ENCODE data around the gene NCAM1. TPM values are rescaled to one million over a fixed set of nuclear protein-coding genes. Genes with fewer than 3 reads are reported as not detected.

Gene NCAM1
- total and polyA plus RNA-seq, 9 of the 15 experiments (the other 6 are each of a cell fraction or from before 2014, with no cell fraction given), result 0.09 to 0.23 TPM; not detected in 7

GRCh38 chr11:113178381-113179070 is 217.3 kb downstream of the NCAM1 start:
- POLR2A ChIA-PET, result no interaction called here
- H3K4me2 ChIP-seq (ENCODE audit: insufficient read depth, low read length), result no peak overlapping the region
- H3K4me3 ChIP-seq, result no peak overlapping the region
- TF ChIP-seq, protein P1, sequence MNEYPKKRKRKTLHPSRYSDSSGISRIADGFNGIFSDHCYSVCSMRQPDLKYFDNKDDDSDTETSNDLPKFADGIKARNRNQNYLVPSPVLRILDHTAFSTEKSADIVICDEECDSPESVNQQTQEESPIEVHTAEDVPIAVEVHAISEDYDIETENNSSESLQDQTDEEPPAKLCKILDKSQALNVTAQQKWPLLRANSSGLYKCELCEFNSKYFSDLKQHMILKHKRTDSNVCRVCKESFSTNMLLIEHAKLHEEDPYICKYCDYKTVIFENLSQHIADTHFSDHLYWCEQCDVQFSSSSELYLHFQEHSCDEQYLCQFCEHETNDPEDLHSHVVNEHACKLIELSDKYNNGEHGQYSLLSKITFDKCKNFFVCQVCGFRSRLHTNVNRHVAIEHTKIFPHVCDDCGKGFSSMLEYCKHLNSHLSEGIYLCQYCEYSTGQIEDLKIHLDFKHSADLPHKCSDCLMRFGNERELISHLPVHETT (CRISPR knock-in tag; conservative IDR thresholded peaks at IDR 0.05 in 1 of 2, IDR thresholded peaks at IDR 0.05 in 1 of 2), result no peak
- TF ChIP-seq HLTF (IDR thresholded peaks at IDR 0.05) (no peak), ATF6 (CRISPR knock-in tag; IDR thresholded peaks at IDR 0.05) (no peak), USF2 (CRISPR knock-in tag; IDR thresholded peaks at IDR 0.05) (no peak), TAF7 (tag; IDR thresholded peaks at IDR 0.05) (no peak), HMGN3 (IDR thresholded peaks at IDR 0.05; ENCODE audit: borderline replicate concordance, extremely low read depth, insufficient read length, low read depth, low read length) (no peak), ZNF239 (CRISPR knock-in tag; IDR thresholded peaks at IDR 0.05) (no peak), SMAD4 (CRISPR knock-in tag; conservative IDR thresholded peaks at IDR 0.05) (no peak), POLR2H (tag; IDR thresholded peaks at IDR 0.05; ENCODE audit: low read depth) (no peak), CREM (IDR thresholded peaks at IDR 0.05; ENCODE audit: low read depth) (no peak), RBM22 (IDR thresholded peaks at IDR 0.05; ENCODE audit: low read depth, low read length, poor library complexity, severe bottlenecking) (no peak), SETDB1 (IDR thresholded peaks at IDR 0.05; ENCODE audit: low read length) (no peak), CTBP1 (IDR thresholded peaks at IDR 0.05; ENCODE audit: borderline replicate concordance) (no peak)
- TF ChIP-seq, protein P2, sequence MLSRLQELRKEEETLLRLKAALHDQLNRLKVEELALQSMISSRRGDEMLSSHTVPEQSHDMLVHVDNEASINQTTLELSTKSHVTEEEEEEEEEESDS (CRISPR knock-in tag; IDR thresholded peaks at IDR 0.05), result no peak
- TF ChIP-seq, protein P3, sequence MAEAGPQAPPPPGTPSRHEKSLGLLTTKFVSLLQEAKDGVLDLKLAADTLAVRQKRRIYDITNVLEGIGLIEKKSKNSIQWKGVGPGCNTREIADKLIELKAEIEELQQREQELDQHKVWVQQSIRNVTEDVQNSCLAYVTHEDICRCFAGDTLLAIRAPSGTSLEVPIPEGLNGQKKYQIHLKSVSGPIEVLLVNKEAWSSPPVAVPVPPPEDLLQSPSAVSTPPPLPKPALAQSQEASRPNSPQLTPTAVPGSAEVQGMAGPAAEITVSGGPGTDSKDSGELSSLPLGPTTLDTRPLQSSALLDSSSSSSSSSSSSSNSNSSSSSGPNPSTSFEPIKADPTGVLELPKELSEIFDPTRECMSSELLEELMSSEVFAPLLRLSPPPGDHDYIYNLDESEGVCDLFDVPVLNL (CRISPR knock-in tag; IDR thresholded peaks at IDR 0.05; ENCODE audit: low read depth), result no peak
- TF ChIP-seq, protein P4, sequence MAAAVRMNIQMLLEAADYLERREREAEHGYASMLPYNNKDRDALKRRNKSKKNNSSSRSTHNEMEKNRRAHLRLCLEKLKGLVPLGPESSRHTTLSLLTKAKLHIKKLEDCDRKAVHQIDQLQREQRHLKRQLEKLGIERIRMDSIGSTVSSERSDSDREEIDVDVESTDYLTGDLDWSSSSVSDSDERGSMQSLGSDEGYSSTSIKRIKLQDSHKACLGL (CRISPR knock-in tag; IDR thresholded peaks at IDR 0.05; ENCODE audit: borderline replicate concordance, poor library complexity, severe bottlenecking), result no peak
- H3K9ac ChIP-seq (ENCODE audit: insufficient read depth in 1 of 2, low read depth in 2 of 2, low read length in 2 of 2), result no peak overlapping the region
- no peaks in the 10 kb centered on the region for H3K36me3 ChIP-seq (ENCODE audit: control insufficient read depth, insufficient read depth, low read length)
- no TSS peak for BruUV-seq (replicated peaks)
- in situ Hi-C loops (cut with MboI) (no loop called here), intact Hi-C loops (cut with micrococcal nuclease) (no loop called here)
- ATAC-seq (no peak), FAIRE-seq (no peak), DNase-seq (ENCODE audit: extremely low read depth in 1 of 4, low spot score in 3 of 4) (no peak)
- 0% methylated on average over 10 of the region's 10 CpGs for whole genome bisulfite sequencing (ENCODE audit: insufficient coverage, low coverage, missing lambda C conversion rate)
- H3K79me2 ChIP-seq (ENCODE audit: control insufficient read depth, insufficient read depth, low read length), result no peaks in the 10 kb centered on the region
- H3K4me1 ChIP-seq (replicated peaks in 1 of 2; ENCODE audit: control insufficient read depth in 2 of 2, insufficient read depth in 2 of 2, low read length in 2 of 2), result no peaks in the 10 kb centered on the region
- H3K27me3 ChIP-seq (ENCODE audit: control insufficient read depth in 2 of 2, insufficient read depth in 2 of 2, low read length in 2 of 2), result peaks cover 2 to 32% of the 10 kb centered on the region in 2 experiments; a peak in 2 of 5 replicates
- H3K9me3 ChIP-seq (replicated peaks; ENCODE audit: control insufficient read depth, insufficient read depth, low read depth, low read length), result no peaks in the 10 kb centered on the region
- H4K20me1 ChIP-seq (replicated peaks; ENCODE audit: control insufficient read depth, insufficient read depth, low read length), result no peaks in the 10 kb centered on the region
- H3K27ac ChIP-seq (ENCODE audit: extremely low read depth, low read depth, low read length), result no peak overlapping the region
- no peak overlapping the region for H2AFZ ChIP-seq (ENCODE audit: low read depth, low read length)
- CTCF ChIA-PET (ENCODE audit: low intra/inter-chr PET ratio), result no interaction called here
- no peaks in the 10 kb centered on the region for H3K9me1 ChIP-seq (ENCODE audit: control insufficient read depth, insufficient read depth, low read length)

All from K562 (cell line).